WTC11 (cell line): ENCODE results near the gene TMEM31. TPM values are rescaled to one million over a fixed set of nuclear protein-coding genes. Genes with fewer than 3 reads are reported as not detected.

Source experiments
- ATAC-seq: fragments of 200-7000 bp; cut with Tn5 transposase; 2 replicates; pipeline ENCODE4 v1.10.0; 2021; ENCODE audit warnings: mild to moderate bottlenecking, moderate library complexity
- CTCF ChIA-PET: fragments of 300-600 bp; sonication (Branson Sonifier 250); formaldehyde crosslinking; loops from one replicate; lab custom pipeline; 2021; ENCODE audit warnings: antibody characterized with exemption; lab: Charles Lee
- POLR2A ChIA-PET: fragments of 350-600 bp; sonication (Branson Sonifier 250); formaldehyde crosslinking; loops from one replicate; lab custom pipeline; 2021; ENCODE audit warnings: antibody characterized with exemption; lab: Charles Lee
- DNase-seq: peaks from one replicate; pipeline ENCODE4 v3.0.0; 2021; ENCODE audit warnings: low spot score
- H3K27ac Mint-ChIP-seq: 2 replicates; pipeline ENCODE4 v1.8.0; 2021; ENCODE audit warnings: mixed read lengths
- H3K27me3 Mint-ChIP-seq: 2 replicates; pipeline ENCODE4 v1.8.0; 2021; ENCODE audit warnings: low read depth, mild to moderate bottlenecking, moderate library complexity, mixed read lengths
- H3K36me3 Mint-ChIP-seq: 2 replicates; pipeline ENCODE4 v1.8.0; 2021; ENCODE audit warnings: mixed read lengths
- H3K4me1 Mint-ChIP-seq: 2 replicates; pipeline ENCODE4 v1.8.0; 2022; ENCODE audit warnings: mixed read lengths
- H3K4me3 Mint-ChIP-seq: 2 replicates; pipeline ENCODE4 v1.8.0; 2021; ENCODE audit warnings: mild to moderate bottlenecking, moderate library complexity, mixed read lengths
- H3K9me3 Mint-ChIP-seq: 2 replicates; pipeline ENCODE4 v1.8.0; 2021; ENCODE audit warnings: mixed read lengths
- EMX1 ChIP-seq: fragments of 250-450 bp; sonication (Bioruptor Pico); IDR thresholded peaks from 2 replicates; pipeline ENCODE4 v1.8.0; 2021; ENCODE audit warnings: mild to moderate bottlenecking
- ETV6 ChIP-seq: sonication (generic); formaldehyde crosslinking; IDR thresholded peaks from 2 replicates; pipeline ENCODE4 v1.8.1; 2022; ENCODE audit warnings: mild to moderate bottlenecking, missing genetic modification reagents
- FOXJ3 ChIP-seq: sonication (generic); formaldehyde crosslinking; IDR thresholded peaks from 2 replicates; pipeline ENCODE4 v1.9.0; 2021; ENCODE audit warnings: missing genetic modification reagents, mild to moderate bottlenecking, borderline replicate concordance
- HMGA2 ChIP-seq: fragments of 250-450 bp; sonication (Bioruptor Pico); IDR thresholded peaks from 2 replicates; pipeline ENCODE4 v1.4.0; 2021; ENCODE audit warnings: mild to moderate bottlenecking, moderate library complexity
- MAX ChIP-seq: sonication (generic); formaldehyde crosslinking; IDR thresholded peaks from 2 replicates; pipeline ENCODE4 v1.8.0; 2022; ENCODE audit warnings: mild to moderate bottlenecking, missing genetic modification reagents
- NR2C2 ChIP-seq: sonication (generic); formaldehyde crosslinking; IDR thresholded peaks from 2 replicates; pipeline ENCODE4 v1.8.0; 2022; ENCODE audit warnings: mild to moderate bottlenecking, missing genetic modification reagents
- RELA ChIP-seq: sonication (generic); formaldehyde crosslinking; IDR thresholded peaks from 2 replicates; pipeline ENCODE4 v1.8.1; 2022; ENCODE audit warnings: missing genetic modification reagents, mild to moderate bottlenecking, borderline replicate concordance
- RORB ChIP-seq: fragments of 250-450 bp; sonication (Bioruptor Pico); IDR thresholded peaks from 2 replicates; pipeline ENCODE4 v1.9.0; 2021; ENCODE audit warnings: mild to moderate bottlenecking
- SP1 ChIP-seq: sonication (generic); formaldehyde crosslinking; conservative IDR thresholded peaks from 2 replicates; pipeline ENCODE4 v1.8.1; 2022; ENCODE audit warnings: missing genetic modification reagents
- STAT6 ChIP-seq: sonication (generic); formaldehyde crosslinking; conservative IDR thresholded peaks from 2 replicates; pipeline ENCODE4 v1.8.1; 2023; ENCODE audit warnings: mild to moderate bottlenecking, low read depth, missing genetic modification reagents, moderate library complexity
- TEAD1 ChIP-seq: sonication (generic); formaldehyde crosslinking; IDR thresholded peaks from 2 replicates; pipeline ENCODE4 v1.8.0; 2022; ENCODE audit warnings: mild to moderate bottlenecking, missing genetic modification reagents
- TEAD4 ChIP-seq: sonication (generic); formaldehyde crosslinking; IDR thresholded peaks from 2 replicates; pipeline ENCODE4 v1.8.0; 2022; ENCODE audit warnings: mild to moderate bottlenecking, missing genetic modification reagents
- ZBTB43 ChIP-seq: sonication (generic); formaldehyde crosslinking; IDR thresholded peaks from 2 replicates; pipeline ENCODE4 v1.8.1; 2023; ENCODE audit warnings: mild to moderate bottlenecking, missing genetic modification reagents
- ZNF121 ChIP-seq: sonication (generic); formaldehyde crosslinking; IDR thresholded peaks from 2 replicates; pipeline ENCODE4 v1.8.0; 2023; ENCODE audit warnings: missing genetic modification reagents
- ZNF263 ChIP-seq: sonication (generic); formaldehyde crosslinking; IDR thresholded peaks from 2 replicates; pipeline ENCODE4 v1.8.1; 2022; ENCODE audit warnings: low read depth, mild to moderate bottlenecking, moderate library complexity, missing genetic modification reagents
- ZNF512 ChIP-seq: sonication (generic); formaldehyde crosslinking; IDR thresholded peaks from 2 replicates; pipeline ENCODE4 v1.8.1; 2022; ENCODE audit warnings: missing genetic modification reagents, borderline replicate concordance
- total RNA-seq: library from RNA; stranded (reverse); gene quantifications from 3 replicates; pipeline ENCODE4 v1.2.3, GENCODE V29; 2021
- TF ChIP-seq, protein P1 (sequence below): sonication (generic); formaldehyde crosslinking; IDR thresholded peaks from 2 replicates; pipeline ENCODE4 v1.8.0; 2022; ENCODE audit warnings: missing genetic modification reagents
- TF ChIP-seq, protein P2 (sequence below): sonication (generic); formaldehyde crosslinking; IDR thresholded peaks from 2 replicates; pipeline ENCODE4 v1.8.1; 2022; ENCODE audit warnings: low read depth, mild to moderate bottlenecking, moderate library complexity, missing genetic modification reagents, borderline replicate concordance
- TF ChIP-seq, protein P3 (sequence below): sonication (generic); formaldehyde crosslinking; IDR thresholded peaks from 2 replicates; pipeline ENCODE4 v1.8.1; 2023; ENCODE audit warnings: mild to moderate bottlenecking, missing genetic modification reagents

The TMEM31 gene
- total RNA-seq, 1 experiment from 2014 or later, result 0.24 TPM

- TF ChIP-seq ZBTB43 (CRISPR knock-in tag), result no peak
These were observed 28.7 kb downstream of the TMEM31 start (continued) for GRCh38 chrX:103739421-103739820.

- H3K36me3 Mint-ChIP-seq, result peaks cover 3% of the 10 kb centered on the region; the same call in 1 of the 2 replicates
- H3K27ac Mint-ChIP-seq, result peak overlapping the region; percentile 98
- no peaks in the 10 kb centered on the region for H3K9me3 Mint-ChIP-seq
- peaks cover 46% of the 10 kb centered on the region for H3K4me1 Mint-ChIP-seq
- POLR2A ChIA-PET, result interaction anchor here (0.8 to 1.5 kb wide), 2 partner anchors 9 to 44 kb away, joined by 3 read pairs; no protein-coding TSS in a partner anchor
- ATAC-seq, result peak; percentile 38
- H3K4me3 Mint-ChIP-seq, result peak overlapping the region; percentile 90
- CTCF ChIA-PET, result interaction anchor here (0.8 to 1.6 kb wide), 5 partner anchors 11 to 31 kb away, joined by 3 to 5 read pairs (median 4); partner anchors contain the start of gene TMEM31
- no peaks in the 10 kb centered on the region for H3K27me3 Mint-ChIP-seq
- no peak for DNase-seq
- TF ChIP-seq ZBTB43 (CRISPR knock-in tag) (no peak), TEAD1 (no peak), HMGA2 (no peak), MAX (CRISPR knock-in tag) (no peak), ETV6 (CRISPR knock-in tag) (no peak), RORB (CRISPR knock-in tag) (no peak), TEAD4 (CRISPR knock-in tag) (no peak), ZNF263 (CRISPR knock-in tag) (no peak), STAT6 (no peak), NR2C2 (no peak), ZNF121 (CRISPR knock-in tag) (no peak), EMX1 (CRISPR knock-in tag) (no peak), SP1 (CRISPR knock-in tag) (no peak), FOXJ3 (CRISPR knock-in tag) (no peak), ZNF512 (CRISPR knock-in tag) (no peak), RELA (CRISPR knock-in tag) (no peak)
- TF ChIP-seq, protein P1, sequence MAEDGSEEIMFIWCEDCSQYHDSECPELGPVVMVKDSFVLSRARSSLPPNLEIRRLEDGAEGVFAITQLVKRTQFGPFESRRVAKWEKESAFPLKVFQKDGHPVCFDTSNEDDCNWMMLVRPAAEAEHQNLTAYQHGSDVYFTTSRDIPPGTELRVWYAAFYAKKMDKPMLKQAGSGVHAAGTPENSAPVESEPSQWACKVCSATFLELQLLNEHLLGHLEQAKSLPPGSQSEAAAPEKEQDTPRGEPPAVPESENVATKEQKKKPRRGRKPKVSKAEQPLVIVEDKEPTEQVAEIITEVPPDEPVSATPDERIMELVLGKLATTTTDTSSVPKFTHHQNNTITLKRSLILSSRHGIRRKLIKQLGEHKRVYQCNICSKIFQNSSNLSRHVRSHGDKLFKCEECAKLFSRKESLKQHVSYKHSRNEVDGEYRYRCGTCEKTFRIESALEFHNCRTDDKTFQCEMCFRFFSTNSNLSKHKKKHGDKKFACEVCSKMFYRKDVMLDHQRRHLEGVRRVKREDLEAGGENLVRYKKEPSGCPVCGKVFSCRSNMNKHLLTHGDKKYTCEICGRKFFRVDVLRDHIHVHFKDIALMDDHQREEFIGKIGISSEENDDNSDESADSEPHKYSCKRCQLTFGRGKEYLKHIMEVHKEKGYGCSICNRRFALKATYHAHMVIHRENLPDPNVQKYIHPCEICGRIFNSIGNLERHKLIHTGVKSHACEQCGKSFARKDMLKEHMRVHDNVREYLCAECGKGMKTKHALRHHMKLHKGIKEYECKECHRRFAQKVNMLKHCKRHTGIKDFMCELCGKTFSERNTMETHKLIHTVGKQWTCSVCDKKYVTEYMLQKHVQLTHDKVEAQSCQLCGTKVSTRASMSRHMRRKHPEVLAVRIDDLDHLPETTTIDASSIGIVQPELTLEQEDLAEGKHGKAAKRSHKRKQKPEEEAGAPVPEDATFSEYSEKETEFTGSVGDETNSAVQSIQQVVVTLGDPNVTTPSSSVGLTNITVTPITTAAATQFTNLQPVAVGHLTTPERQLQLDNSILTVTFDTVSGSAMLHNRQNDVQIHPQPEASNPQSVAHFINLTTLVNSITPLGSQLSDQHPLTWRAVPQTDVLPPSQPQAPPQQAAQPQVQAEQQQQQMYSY (CRISPR knock-in tag), result no peak
- TF ChIP-seq, protein P2, sequence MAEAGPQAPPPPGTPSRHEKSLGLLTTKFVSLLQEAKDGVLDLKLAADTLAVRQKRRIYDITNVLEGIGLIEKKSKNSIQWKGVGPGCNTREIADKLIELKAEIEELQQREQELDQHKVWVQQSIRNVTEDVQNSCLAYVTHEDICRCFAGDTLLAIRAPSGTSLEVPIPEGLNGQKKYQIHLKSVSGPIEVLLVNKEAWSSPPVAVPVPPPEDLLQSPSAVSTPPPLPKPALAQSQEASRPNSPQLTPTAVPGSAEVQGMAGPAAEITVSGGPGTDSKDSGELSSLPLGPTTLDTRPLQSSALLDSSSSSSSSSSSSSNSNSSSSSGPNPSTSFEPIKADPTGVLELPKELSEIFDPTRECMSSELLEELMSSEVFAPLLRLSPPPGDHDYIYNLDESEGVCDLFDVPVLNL (CRISPR knock-in tag), result no peak
- TF ChIP-seq, protein P3, sequence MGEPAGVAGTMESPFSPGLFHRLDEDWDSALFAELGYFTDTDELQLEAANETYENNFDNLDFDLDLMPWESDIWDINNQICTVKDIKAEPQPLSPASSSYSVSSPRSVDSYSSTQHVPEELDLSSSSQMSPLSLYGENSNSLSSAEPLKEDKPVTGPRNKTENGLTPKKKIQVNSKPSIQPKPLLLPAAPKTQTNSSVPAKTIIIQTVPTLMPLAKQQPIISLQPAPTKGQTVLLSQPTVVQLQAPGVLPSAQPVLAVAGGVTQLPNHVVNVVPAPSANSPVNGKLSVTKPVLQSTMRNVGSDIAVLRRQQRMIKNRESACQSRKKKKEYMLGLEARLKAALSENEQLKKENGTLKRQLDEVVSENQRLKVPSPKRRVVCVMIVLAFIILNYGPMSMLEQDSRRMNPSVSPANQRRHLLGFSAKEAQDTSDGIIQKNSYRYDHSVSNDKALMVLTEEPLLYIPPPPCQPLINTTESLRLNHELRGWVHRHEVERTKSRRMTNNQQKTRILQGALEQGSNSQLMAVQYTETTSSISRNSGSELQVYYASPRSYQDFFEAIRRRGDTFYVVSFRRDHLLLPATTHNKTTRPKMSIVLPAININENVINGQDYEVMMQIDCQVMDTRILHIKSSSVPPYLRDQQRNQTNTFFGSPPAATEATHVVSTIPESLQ, result no peak
These were observed 31.2 kb downstream of the TMEM31 start for GRCh38 chrX:103741879-103742278.
